Right renal cortex interstitium (tissue), 3 donors: ENCODE results near the gene PRDM5. TPM values are rescaled to one million over a fixed set of nuclear protein-coding genes. Genes with fewer than 3 reads are reported as not detected.
"Not testable (repeated sequence)": the region's sequence is repeated elsewhere in the genome, so short reads cannot be mapped to it uniquely, and the experiment has no call there.

ENCODE experiments used
- DNase-seq, 3 donors: peaks; one replicate each; pipeline ENCODE4 v3.0.0-alpha.2; 2013; ENCODE audit warnings: low read depth in 3 of 3, low spot score in 2 of 3
- polyA plus RNA-seq, 3 donors: library from polyadenylated mRNA; unstranded; fragments of 120-200 nt; gene quantifications; one replicate each; pipeline ENCODE4 v1.2.1, GENCODE V29; 2013; ENCODE audit not compliant: insufficient read length in 3 of 3

Gene PRDM5
- polyA plus RNA-seq, 3 donors = 15.4 to 18.5 (median 17.9) TPM

GRCh38 chr4:120671538-120671937, 251.0 kb downstream of the PRDM5 start:
- DNase-seq = no peak

- DNase-seq = no peak
Measured at GRCh38 chr4:120667102-120667501, 255.4 kb downstream of the PRDM5 start.

- DNase-seq = no peak
Measured at GRCh38 chr4:120664851-120665250, 257.7 kb downstream of the PRDM5 start.

- DNase-seq = no peak
Measured at GRCh38 chr4:120659616-120660170, 262.8 kb downstream of the PRDM5 start.

GRCh38 chr4:120658772-120659171, 263.8 kb downstream of the PRDM5 start:
- no peak for DNase-seq

GRCh38 chr4:120653804-120654573, 268.5 kb downstream of the PRDM5 start:
- DNase-seq = no peak

GRCh38 chr4:120648336-120648735, 274.2 kb downstream of the PRDM5 start:
- not testable (repeated sequence) for DNase-seq

Other genes starting within 250 kb of the PRDM5 start
- gene NDNF, start 149.8 kb upstream of the PRDM5 start, polyA plus RNA-seq = 10 to 100 TPM; 61.8 to 92.1 (median 64.6) TPM
- 1 to 10 TPM; 1.2 to 3.1 (median 1.9) TPM for gene TNIP3, start 241.6 kb upstream of the PRDM5 start, polyA plus RNA-seq